ENCODE results near the gene SAMD7. TPM values are rescaled to one million over a fixed set of nuclear protein-coding genes. Genes with fewer than 3 reads are reported as not detected.

The SAMD7 gene
- not detected for polyA plus RNA-seq (2012; ENCODE audit: missing spikeins)

DNA sequence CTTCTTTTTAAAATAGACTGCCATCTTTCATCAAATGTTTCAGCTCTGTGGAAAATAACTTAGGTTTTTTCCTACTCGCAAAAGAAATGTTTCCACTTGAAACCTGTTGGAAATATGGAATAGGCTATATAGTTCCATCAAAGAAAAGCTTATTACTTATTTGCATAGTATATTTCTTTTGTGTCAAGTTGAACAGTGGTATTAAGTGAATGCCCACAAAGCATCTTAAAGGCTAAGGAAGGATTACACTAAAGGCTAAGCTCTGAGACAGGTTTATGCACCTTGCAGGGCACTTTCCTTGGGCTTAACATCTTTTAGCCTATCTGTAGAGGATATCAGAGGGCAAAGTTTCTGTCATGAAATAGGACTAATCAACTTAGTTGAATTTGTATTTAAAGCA, at the start of gene SAMD7:
TSS of gene SAMD7 (plus strand) at position 301 of the 400 bp plus-strand sequence. CDS start 7,927 bp downstream, outside the sequence.
- TF ChIP-seq POLR2A (IDR thresholded peaks at IDR 0.05; ENCODE audit: low read depth, low read length) (no peak), POLR2AphosphoS5 (IDR thresholded peaks at IDR 0.05; ENCODE audit: low read depth, low read length) (no peak), TAF1 (IDR thresholded peaks at IDR 0.05; ENCODE audit: borderline replicate concordance, low read depth, low read length) (no peak)

GRCh38 chr3:169861871-169862270, 49.5 kb upstream of the SAMD7 start:
- no peak for FAIRE-seq
- TF ChIP-seq POLR2AphosphoS5 (IDR thresholded peaks at IDR 0.05; ENCODE audit: low read depth, low read length): no peak
- no peak for TF ChIP-seq POLR2A (IDR thresholded peaks at IDR 0.05; ENCODE audit: low read depth, low read length)
- TF ChIP-seq TAF1 (IDR thresholded peaks at IDR 0.05; ENCODE audit: borderline replicate concordance, low read depth, low read length): no peak
- DNase-seq (ENCODE audit: insufficient read length): no peak

More for the DNA sequence above, at the start of gene SAMD7:
- FAIRE-seq (no peak), DNase-seq (ENCODE audit: insufficient read length) (no peak)

GRCh38 chr3:169863458-169863899, 47.9 kb upstream of the SAMD7 start:
- DNase-seq (ENCODE audit: insufficient read length): no peak
- FAIRE-seq: peak; percentile 94
- TF ChIP-seq TAF1 (IDR thresholded peaks at IDR 0.05; ENCODE audit: borderline replicate concordance, low read depth, low read length): no peak
- no peak for TF ChIP-seq POLR2AphosphoS5 (IDR thresholded peaks at IDR 0.05; ENCODE audit: low read depth, low read length)

- FAIRE-seq (no peak), DNase-seq (ENCODE audit: insufficient read length) (no peak)
Measured at GRCh38 chr3:169864270-169864669, 47.1 kb upstream of the SAMD7 start.

DNA sequence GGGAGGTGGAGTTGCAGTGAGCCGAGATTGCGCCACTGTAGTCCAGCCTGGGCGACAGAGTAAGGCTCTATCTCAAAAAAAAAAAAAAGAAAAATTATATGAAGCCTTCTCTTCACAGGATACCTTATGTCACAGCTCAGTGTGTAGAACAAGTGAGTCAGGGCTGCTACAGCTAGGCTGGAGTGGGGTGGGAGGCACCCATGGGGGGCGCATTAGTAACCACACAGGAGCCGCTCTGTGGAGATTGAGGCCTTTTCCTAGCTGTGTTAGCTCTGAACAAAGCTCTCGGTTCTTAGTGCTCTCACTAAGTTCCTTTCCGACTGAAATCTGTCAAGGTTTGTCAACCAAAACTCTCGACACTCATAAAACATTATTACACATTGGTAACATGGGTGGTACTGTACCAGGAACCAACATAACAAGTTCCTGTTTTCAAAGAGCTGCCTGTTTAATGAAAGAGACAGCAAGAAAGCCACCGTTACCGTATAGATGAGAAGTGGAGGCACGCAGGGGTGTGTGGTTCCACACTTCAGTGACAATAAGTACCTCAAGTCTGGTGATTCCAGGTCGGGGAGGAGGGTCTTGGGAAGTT, 46.1 kb upstream of the SAMD7 start:
- no peak for DNase-seq (ENCODE audit: insufficient read length)
- no peak for FAIRE-seq

More at GRCh38 chr3:169864270-169864669, 47.1 kb upstream of the SAMD7 start:
- TF ChIP-seq POLR2AphosphoS5 (IDR thresholded peaks at IDR 0.05; ENCODE audit: low read depth, low read length): no peak
- TF ChIP-seq POLR2A (IDR thresholded peaks at IDR 0.05; ENCODE audit: low read depth, low read length): no peak
- no peak for TF ChIP-seq TAF1 (IDR thresholded peaks at IDR 0.05; ENCODE audit: borderline replicate concordance, low read depth, low read length)

DNA sequence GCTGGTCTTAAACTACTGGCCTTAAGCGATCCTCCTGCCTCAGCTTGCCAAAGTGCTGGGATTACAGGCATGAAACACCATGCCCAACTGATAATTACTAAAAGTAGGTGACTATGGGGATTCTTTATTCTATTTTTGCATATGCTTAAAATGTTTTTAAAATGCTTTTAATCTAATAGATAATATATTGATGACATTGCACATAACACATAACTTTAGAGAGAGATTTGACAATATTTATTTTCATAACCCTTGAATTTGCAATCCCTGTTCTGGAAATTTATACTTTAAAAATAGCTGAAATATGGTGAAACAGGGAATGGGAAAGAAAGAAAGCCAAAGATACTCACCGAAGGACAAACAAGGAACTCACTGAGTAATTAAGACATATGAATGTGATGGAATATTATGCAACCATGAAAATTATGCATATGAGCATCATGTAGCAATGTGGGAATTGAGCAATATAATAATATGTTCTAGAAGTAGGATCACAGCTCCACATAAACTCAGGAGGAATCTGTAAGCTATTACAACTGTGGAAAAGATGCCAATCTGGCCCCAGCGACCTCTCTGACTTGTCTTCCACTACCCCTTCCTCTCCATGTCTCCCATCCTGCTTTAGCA, 43.7 kb upstream of the SAMD7 start:
- TF ChIP-seq POLR2AphosphoS5 (IDR thresholded peaks at IDR 0.05; ENCODE audit: low read depth, low read length) (no peak), TAF1 (IDR thresholded peaks at IDR 0.05; ENCODE audit: borderline replicate concordance, low read depth, low read length) (no peak), POLR2A (IDR thresholded peaks at IDR 0.05; ENCODE audit: low read depth, low read length) (no peak)
- DNase-seq (ENCODE audit: insufficient read length): no peak
- no peak for FAIRE-seq

More for the DNA sequence above, 46.1 kb upstream of the SAMD7 start:
- no peak for TF ChIP-seq POLR2A (IDR thresholded peaks at IDR 0.05; ENCODE audit: low read depth, low read length)

DNA sequence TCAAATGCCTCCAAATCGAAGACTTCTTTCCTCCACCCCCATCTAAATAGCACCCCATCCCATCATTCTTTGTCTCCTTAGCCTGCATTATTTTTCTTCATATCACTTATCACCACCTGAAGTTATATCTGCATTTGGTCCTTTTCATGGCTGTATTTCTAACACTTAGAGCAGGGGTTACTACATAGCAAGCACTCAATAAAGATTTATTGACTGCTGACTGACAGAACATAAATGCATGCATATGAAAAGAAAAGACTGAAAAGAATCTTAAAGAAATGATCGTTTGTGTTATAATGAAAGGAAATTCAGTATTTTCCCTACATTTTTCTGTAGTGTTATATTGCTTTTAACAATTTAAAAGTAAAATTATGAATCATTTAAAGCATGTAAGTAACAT, 43.0 kb upstream of the SAMD7 start:
- TF ChIP-seq POLR2A (IDR thresholded peaks at IDR 0.05; ENCODE audit: low read depth, low read length) (no peak), TAF1 (IDR thresholded peaks at IDR 0.05; ENCODE audit: borderline replicate concordance, low read depth, low read length) (no peak), POLR2AphosphoS5 (IDR thresholded peaks at IDR 0.05; ENCODE audit: low read depth, low read length) (no peak)
- no peak for FAIRE-seq

DNA sequence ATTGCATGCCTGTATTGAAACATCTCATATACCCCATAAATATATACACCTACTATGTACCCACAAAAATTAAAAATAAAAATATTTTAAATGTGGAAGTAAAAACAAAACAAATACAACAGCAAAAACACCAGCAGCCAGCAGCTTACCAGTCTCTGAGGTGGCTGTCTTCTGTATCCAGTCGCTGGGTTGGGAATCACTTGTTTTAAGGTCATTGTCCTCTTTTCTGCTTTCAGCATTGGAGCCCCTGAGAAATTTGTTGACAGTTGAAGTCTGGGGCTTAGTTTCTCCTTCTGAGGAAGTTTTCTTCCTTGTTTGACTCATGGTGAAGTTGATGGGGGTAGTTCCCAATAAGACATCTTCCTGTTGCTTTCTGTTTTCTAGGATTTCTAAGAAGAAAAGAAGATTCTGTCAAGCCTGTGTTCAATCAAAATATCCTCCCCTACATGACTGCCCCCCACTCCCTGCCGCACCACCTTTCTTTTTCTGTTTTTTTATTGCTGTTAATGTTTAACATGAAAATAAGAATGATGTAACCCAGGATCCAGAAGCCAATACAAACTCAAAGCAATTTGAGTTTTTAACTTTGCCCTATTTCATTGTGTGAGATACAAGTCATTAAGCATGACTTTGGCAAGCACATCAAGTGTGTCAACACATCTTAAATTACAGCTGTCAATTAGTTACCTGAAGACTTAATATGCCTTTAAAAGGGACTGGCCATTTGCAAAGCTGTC, 41.7 kb upstream of the SAMD7 start, which contains the start of gene LRRC31:
TSS of gene LRRC31 (minus strand) at position 452 of the 737 bp plus-strand sequence. CDS start at position 324, 128 bp downstream.
- TF ChIP-seq TAF1 (IDR thresholded peaks at IDR 0.05; ENCODE audit: borderline replicate concordance, low read depth, low read length): no peak
- no peak for TF ChIP-seq POLR2A (IDR thresholded peaks at IDR 0.05; ENCODE audit: low read depth, low read length)
- no peak for TF ChIP-seq POLR2AphosphoS5 (IDR thresholded peaks at IDR 0.05; ENCODE audit: low read depth, low read length)
- DNase-seq (ENCODE audit: insufficient read length) (no peak), FAIRE-seq (no peak)

More for the DNA sequence above, 43.0 kb upstream of the SAMD7 start:
- no peak for DNase-seq (ENCODE audit: insufficient read length)

DNA sequence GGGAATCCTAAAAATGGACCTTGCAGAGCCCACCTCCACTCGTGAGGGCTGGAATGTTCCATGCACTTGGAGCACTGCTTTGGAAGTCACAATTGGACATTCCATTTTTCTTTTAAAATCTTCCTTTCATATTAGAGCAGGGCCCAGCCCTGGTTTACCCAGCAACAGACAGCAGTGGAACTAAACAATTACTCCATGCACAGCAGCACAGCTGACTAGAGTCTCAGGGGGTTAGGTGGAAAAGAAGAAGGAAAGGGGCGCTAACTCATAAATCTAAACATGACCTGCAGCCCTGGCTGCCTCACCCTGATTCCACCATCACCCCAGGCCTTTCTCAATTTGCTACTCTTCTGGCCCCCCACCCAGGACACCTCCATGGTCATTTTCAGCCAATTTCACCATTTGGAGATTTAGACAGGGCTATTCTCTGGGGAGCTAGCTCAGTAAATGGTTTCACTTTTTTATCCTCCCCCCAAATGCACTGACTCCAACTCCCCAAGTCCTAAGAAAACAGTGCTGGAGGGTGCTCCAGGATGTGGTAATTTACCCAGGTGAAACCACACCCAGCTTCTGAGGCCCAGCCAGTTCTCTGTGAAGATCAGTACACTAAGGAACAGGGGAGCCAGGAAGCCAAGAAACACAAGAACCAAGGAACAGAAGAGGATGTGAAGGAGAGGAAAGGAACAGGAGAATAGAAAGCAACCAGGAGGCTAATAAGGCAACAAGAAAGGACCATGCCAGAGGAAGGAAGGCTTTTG, 40.1 kb upstream of the SAMD7 start:
- TF ChIP-seq TAF1 (IDR thresholded peaks at IDR 0.05; ENCODE audit: borderline replicate concordance, low read depth, low read length): no peak
- no peak for TF ChIP-seq POLR2A (IDR thresholded peaks at IDR 0.05; ENCODE audit: low read depth, low read length)
- no peak for TF ChIP-seq POLR2AphosphoS5 (IDR thresholded peaks at IDR 0.05; ENCODE audit: low read depth, low read length)
- no peak for FAIRE-seq

GRCh38 chr3:169879013-169879557, 32.3 kb upstream of the SAMD7 start:
- FAIRE-seq (no peak), DNase-seq (ENCODE audit: insufficient read length) (no peak)
- TF ChIP-seq POLR2A (IDR thresholded peaks at IDR 0.05; ENCODE audit: low read depth, low read length) (no peak), POLR2AphosphoS5 (IDR thresholded peaks at IDR 0.05; ENCODE audit: low read depth, low read length) (no peak), TAF1 (IDR thresholded peaks at IDR 0.05; ENCODE audit: borderline replicate concordance, low read depth, low read length) (no peak)

More for the DNA sequence above, 40.1 kb upstream of the SAMD7 start:
- DNase-seq (ENCODE audit: insufficient read length): no peak
